H9 (cell line): ENCODE results near the gene SPRR5. TPM values are rescaled to one million over a fixed set of nuclear protein-coding genes. Genes with fewer than 3 reads are reported as not detected.

Experiments
- DNase-seq: peaks from one replicate; pipeline ENCODE4 v3.0.0-alpha.2; 2017
- H2AFZ ChIP-seq: one replicate; pipeline ENCODE4 v1.6.1; 2013; ENCODE audit warnings: mild to moderate bottlenecking, low read length, control low read depth, moderate library complexity
- H2AK5ac ChIP-seq: 2 replicates; pipeline ENCODE4 v1.6.1; 2013; ENCODE audit warnings: low read length, control low read depth, mixed read lengths; ENCODE audit not compliant: insufficient read length
- H2BK120ac ChIP-seq: one replicate; pipeline ENCODE4 v1.6.1; 2013; ENCODE audit warnings: low read depth, mild to moderate bottlenecking, low read length, control low read depth, inconsistent platforms; ENCODE audit not compliant: poor library complexity, severe bottlenecking
- H2BK12ac ChIP-seq: 2 replicates; pipeline ENCODE4 v1.6.1; 2013; ENCODE audit warnings: low read length, control low read depth, mixed read lengths, low read depth; ENCODE audit not compliant: insufficient read length
- H2BK15ac ChIP-seq: 2 replicates; pipeline ENCODE4 v1.6.1; 2013; ENCODE audit warnings: low read depth, low read length, control low read depth
- H2BK20ac ChIP-seq: one replicate; pipeline ENCODE4 v1.6.1; 2013; ENCODE audit warnings: low read depth, mild to moderate bottlenecking, low read length, control low read depth, inconsistent platforms; ENCODE audit not compliant: poor library complexity, severe bottlenecking
- H2BK5ac ChIP-seq: 2 replicates; pipeline ENCODE4 v1.6.1; 2013; ENCODE audit warnings: low read length, control low read depth, mixed read lengths; ENCODE audit not compliant: insufficient read length
- H3K14ac ChIP-seq: 2 replicates; pipeline ENCODE4 v1.6.1; 2013; ENCODE audit warnings: low read length, control low read depth; ENCODE audit not compliant: insufficient read depth
- H3K18ac ChIP-seq: 2 replicates; pipeline ENCODE4 v1.6.1; 2013; ENCODE audit warnings: low read depth, mild to moderate bottlenecking, mixed read lengths, low read length, control low read depth; ENCODE audit not compliant: insufficient read length
- H3K23ac ChIP-seq: 2 replicates; pipeline ENCODE4 v1.6.1; 2013; ENCODE audit warnings: low read length, control low read depth, mixed read lengths, low read depth; ENCODE audit not compliant: insufficient read length
- H3K23me2 ChIP-seq: 2 replicates; pipeline ENCODE4 v1.6.1; 2013; ENCODE audit warnings: low read depth, mild to moderate bottlenecking, mixed read lengths, low read length, control low read depth; ENCODE audit not compliant: insufficient read length, poor library complexity, severe bottlenecking
- H3K27ac ChIP-seq: 2 replicates; pipeline ENCODE4 v1.5.1; 2013; ENCODE audit warnings: low read length, control low read depth, mixed read lengths, low read depth; ENCODE audit not compliant: insufficient read length
- H3K27me3 ChIP-seq: 2 replicates; pipeline ENCODE4 v1.6.1; 2013; ENCODE audit warnings: low read length, control low read depth, inconsistent platforms; ENCODE audit not compliant: insufficient read depth
- H3K4ac ChIP-seq: 2 replicates; pipeline ENCODE4 v1.6.1; 2013; ENCODE audit warnings: low read depth, mild to moderate bottlenecking, control low read depth, inconsistent platforms, low read length, moderate library complexity
- H3K4me1 ChIP-seq: 2 replicates; pipeline ENCODE4 v1.6.1; 2013; ENCODE audit warnings: low read length, control low read depth, inconsistent platforms; ENCODE audit not compliant: insufficient read depth
- H3K4me2 ChIP-seq: 2 replicates; pipeline ENCODE4 v1.6.1; 2013; ENCODE audit warnings: low read length, control low read depth, mixed read lengths; ENCODE audit not compliant: insufficient read length, insufficient read depth
- H3K56ac ChIP-seq: 2 replicates; pipeline ENCODE4 v1.6.1; 2013; ENCODE audit warnings: low read depth, mild to moderate bottlenecking, mixed read lengths, low read length, control low read depth; ENCODE audit not compliant: insufficient read length
- H3K79me1 ChIP-seq: 2 replicates; pipeline ENCODE4 v1.6.1; 2013; ENCODE audit warnings: low read depth, mild to moderate bottlenecking, moderate library complexity, low read length, control low read depth, inconsistent platforms; ENCODE audit not compliant: insufficient read depth, poor library complexity, severe bottlenecking
- H3K79me2 ChIP-seq: 2 replicates; pipeline ENCODE4 v1.6.1; 2013; ENCODE audit warnings: low read length, control low read depth, inconsistent platforms; ENCODE audit not compliant: insufficient read depth
- H3K9ac ChIP-seq: 2 replicates; pipeline ENCODE4 v1.6.1; 2013; ENCODE audit warnings: low read length, control low read depth, mixed read lengths; ENCODE audit not compliant: insufficient read length; ENCODE audit errors: extremely low read depth
- H3K9me3 ChIP-seq: one replicate; pipeline ENCODE4 v1.6.1; 2013; ENCODE audit warnings: low read depth, low read length, inconsistent platforms; ENCODE audit not compliant: control insufficient read depth
- H3T11ph ChIP-seq: one replicate; pipeline ENCODE4 v1.6.1; 2013; ENCODE audit warnings: mild to moderate bottlenecking, low read length, control low read depth, inconsistent platforms
- H4K20me1 ChIP-seq: one replicate; pipeline ENCODE4 v1.6.1; 2013; ENCODE audit not compliant: control insufficient read depth, insufficient read length, insufficient read depth
- H4K5ac ChIP-seq: 2 replicates; pipeline ENCODE4 v1.6.1; 2013; ENCODE audit warnings: low read depth, mild to moderate bottlenecking, mixed read lengths, low read length, control low read depth; ENCODE audit not compliant: insufficient read length
- H4K8ac ChIP-seq: replicated peaks from 2 replicates; pipeline ENCODE4 v1.6.1; 2013; ENCODE audit warnings: low read length, control low read depth, mixed read lengths, low read depth; ENCODE audit not compliant: insufficient read length
- H4K91ac ChIP-seq: 2 replicates; pipeline ENCODE4 v1.6.1; 2013; ENCODE audit warnings: low read depth, mild to moderate bottlenecking, moderate library complexity, mixed read lengths, low read length, control low read depth; ENCODE audit not compliant: insufficient read length
- H3K27ac Mint-ChIP-seq, 3 experiments: 2 replicates in 2 of 3; 3 replicates in 1 of 3; pipeline ENCODE4 v1.8.0; 2020 to 2021; ENCODE audit warnings: mixed read lengths in 3 of 3, mild to moderate bottlenecking in 1 of 3, moderate library complexity in 1 of 3
- H3K27me3 Mint-ChIP-seq: 2 replicates; pipeline ENCODE4 v1.8.0; 2021; ENCODE audit warnings: low read depth, mild to moderate bottlenecking, moderate library complexity, mixed read lengths
- H3K36me3 Mint-ChIP-seq, 3 experiments: 2 replicates in 2 of 3; 3 replicates in 1 of 3; pipeline ENCODE4 v1.8.0; 2020 to 2021; ENCODE audit warnings: low read depth in 3 of 3, mixed read lengths in 3 of 3; ENCODE audit not compliant: insufficient read depth in 1 of 3
- H3K4me1 Mint-ChIP-seq, 2 experiments: 2 replicates each; pipeline ENCODE4 v1.8.0; 2020; ENCODE audit warnings: mixed read lengths in 2 of 2
- H3K4me3 Mint-ChIP-seq, 2 experiments: 2 replicates in 1 of 2; 3 replicates in 1 of 2; pipeline ENCODE4 v1.8.0; 2020 to 2021; ENCODE audit warnings: mild to moderate bottlenecking in 2 of 2, mixed read lengths in 2 of 2, moderate library complexity in 1 of 2
- H3K9me3 Mint-ChIP-seq, 2 experiments: 2 replicates in 1 of 2; 3 replicates in 1 of 2; pipeline ENCODE4 v1.8.0; 2020; ENCODE audit warnings: mild to moderate bottlenecking in 2 of 2, mixed read lengths in 2 of 2, moderate library complexity in 1 of 2
- WGBS: extraction: QIAGEN DNeasy Blood & Tissue Kit; methylation state at CpG from one replicate; pipeline ENCODE4 v1.1.7; 2013; ENCODE audit warnings: missing lambda C conversion rate, low lambda C conversion rate, mixed read lengths; ENCODE audit not compliant: insufficient read length; ENCODE audit errors: extremely low coverage; 5-methylcytosine and 5-hydroxymethylcytosine counted together
- total RNA-seq: library from RNA; stranded (reverse); gene quantifications from 2 replicates; pipeline ENCODE4 v1.2.1, GENCODE V29; 2021
- TF ChIP-seq, protein P1 (sequence below): fragments of 200-600 bp; sonication (generic); conservative IDR thresholded peaks from 3 replicates; pipeline ENCODE4 v1.8.0; 2021; ENCODE audit warnings: antibody characterized with exemption, mild to moderate bottlenecking

The SPRR5 gene
- total RNA-seq, 1 experiment from 2014 or later, result not detected

DNA sequence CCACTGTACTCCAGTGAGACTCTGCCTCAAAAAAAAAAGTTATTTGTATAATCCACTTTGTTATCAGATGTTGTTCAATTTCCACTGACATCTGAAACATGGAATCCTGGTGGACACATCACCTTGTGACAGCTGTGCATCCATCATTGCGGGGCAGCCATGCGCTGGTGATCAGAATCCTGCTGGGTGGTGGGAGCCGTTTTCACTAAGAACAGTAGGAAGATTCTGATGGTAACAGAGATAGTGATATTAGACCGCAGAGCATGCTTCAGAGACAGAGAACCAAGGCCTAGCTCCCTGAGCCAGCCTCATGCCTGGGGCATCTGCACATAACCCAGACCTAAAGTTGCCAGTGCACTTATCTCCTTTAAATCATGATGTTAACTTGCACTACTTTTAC lies 51.5 kb downstream of the SPRR5 start:
- no peaks in the 10 kb centered on the region for H4K20me1 ChIP-seq
- H3K79me1 ChIP-seq, result no peaks in the 10 kb centered on the region
- H2BK12ac ChIP-seq, result no peak overlapping the region
- no peak overlapping the region for H3K4me2 ChIP-seq
- no peak overlapping the region for H4K8ac ChIP-seq
- H3K9me3 ChIP-seq, result no peaks in the 10 kb centered on the region
- no peak overlapping the region for H4K5ac ChIP-seq
- TF ChIP-seq, protein P1, sequence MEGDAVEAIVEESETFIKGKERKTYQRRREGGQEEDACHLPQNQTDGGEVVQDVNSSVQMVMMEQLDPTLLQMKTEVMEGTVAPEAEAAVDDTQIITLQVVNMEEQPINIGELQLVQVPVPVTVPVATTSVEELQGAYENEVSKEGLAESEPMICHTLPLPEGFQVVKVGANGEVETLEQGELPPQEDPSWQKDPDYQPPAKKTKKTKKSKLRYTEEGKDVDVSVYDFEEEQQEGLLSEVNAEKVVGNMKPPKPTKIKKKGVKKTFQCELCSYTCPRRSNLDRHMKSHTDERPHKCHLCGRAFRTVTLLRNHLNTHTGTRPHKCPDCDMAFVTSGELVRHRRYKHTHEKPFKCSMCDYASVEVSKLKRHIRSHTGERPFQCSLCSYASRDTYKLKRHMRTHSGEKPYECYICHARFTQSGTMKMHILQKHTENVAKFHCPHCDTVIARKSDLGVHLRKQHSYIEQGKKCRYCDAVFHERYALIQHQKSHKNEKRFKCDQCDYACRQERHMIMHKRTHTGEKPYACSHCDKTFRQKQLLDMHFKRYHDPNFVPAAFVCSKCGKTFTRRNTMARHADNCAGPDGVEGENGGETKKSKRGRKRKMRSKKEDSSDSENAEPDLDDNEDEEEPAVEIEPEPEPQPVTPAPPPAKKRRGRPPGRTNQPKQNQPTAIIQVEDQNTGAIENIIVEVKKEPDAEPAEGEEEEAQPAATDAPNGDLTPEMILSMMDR, result no peak
- DNase-seq, result no peak
- peaks cover 10 to 19% of the 10 kb centered on the region in 2 experiments for H3K4me1 Mint-ChIP-seq
- H3K27me3 ChIP-seq, result no peaks in the 10 kb centered on the region
- H3T11ph ChIP-seq, result no peak overlapping the region
- no CpG with 5 or more reads among the region's 4 CpGs for WGBS
- no peak overlapping the region for H2BK20ac ChIP-seq
- no peak overlapping the region for H3K18ac ChIP-seq
- H2AK5ac ChIP-seq, result no peak overlapping the region
- H3K9ac ChIP-seq, result no peak overlapping the region
- H3K4me3 Mint-ChIP-seq, result no peak overlapping the region
- no peaks in the 10 kb centered on the region for H3K23me2 ChIP-seq
- H2BK5ac ChIP-seq, result no peak overlapping the region
- peaks cover 12 to 17% of the 10 kb centered on the region in 2 experiments; a peak in 4 of 5 replicates for H3K9me3 Mint-ChIP-seq
- no peak overlapping the region for H4K91ac ChIP-seq
- no peak overlapping the region for H3K4ac ChIP-seq
- H3K79me2 ChIP-seq, result no peaks in the 10 kb centered on the region
- H2AFZ ChIP-seq, result no peak overlapping the region
- no peak overlapping the region for H3K23ac ChIP-seq
- H3K36me3 Mint-ChIP-seq, result peaks cover 0 to 8% (median 0%) of the 10 kb centered on the region in 3 experiments; a peak in 3 of 7 replicates
- no peak overlapping the region for H3K27ac ChIP-seq
- H3K4me1 ChIP-seq, result no peaks in the 10 kb centered on the region; the same call in 1 of the 2 replicates
- no peak overlapping the region for H3K56ac ChIP-seq
- H3K27ac Mint-ChIP-seq, result no peak overlapping the region
- peaks cover 5% of the 10 kb centered on the region; the same call in 1 of the 2 replicates for H3K27me3 Mint-ChIP-seq
- no peak overlapping the region for H3K14ac ChIP-seq
- H2BK15ac ChIP-seq, result no peak overlapping the region
- no peak overlapping the region for H2BK120ac ChIP-seq

Other genes with a start within 250 kb of the SPRR5 start
- not detected in 2 replicates for gene LCE2A, start 248.9 kb upstream of the SPRR5 start, total RNA-seq
- not detected in 2 replicates for gene LCE4A, start 239.0 kb upstream of the SPRR5 start, total RNA-seq
- gene KPRP, start 189.2 kb upstream of the SPRR5 start, total RNA-seq, result not detected in 2 replicates
- gene LCE1F, start 172.1 kb upstream of the SPRR5 start, total RNA-seq, result not detected in 2 replicates
- not detected in 2 replicates for gene LCE1E, start 160.9 kb upstream of the SPRR5 start, total RNA-seq
- gene LCE1D, start 150.5 kb upstream of the SPRR5 start, total RNA-seq, result not detected in 2 replicates
- gene LCE1C, start 140.6 kb upstream of the SPRR5 start, total RNA-seq, result not detected in 2 replicates
- not detected in 2 replicates for gene LCE1B, start 135.2 kb upstream of the SPRR5 start, total RNA-seq
- gene LCE1A, start 119.7 kb upstream of the SPRR5 start, total RNA-seq, result not detected in 2 replicates
- not detected in 2 replicates for gene LCE6A, start 104.3 kb upstream of the SPRR5 start, total RNA-seq
- gene LCE7A, start 87.2 kb upstream of the SPRR5 start, total RNA-seq, result not detected in 2 replicates
- gene SMCP, start 68.9 kb upstream of the SPRR5 start, total RNA-seq, result not detected in 2 replicates
- not detected in 2 replicates for gene IVL, start 38.7 kb upstream of the SPRR5 start, total RNA-seq
- not detected in 2 replicates for gene SPRR4, start 23.4 kb downstream of the SPRR5 start, total RNA-seq
- not detected in 2 replicates for gene SPRR1A, start 36.9 kb downstream of the SPRR5 start, total RNA-seq
- gene SPRR3, start 54.5 kb downstream of the SPRR5 start, total RNA-seq, result not detected in 2 replicates
- not detected in 2 replicates for gene SPRR1B, start 84.0 kb downstream of the SPRR5 start, total RNA-seq
- gene SPRR2D, start 93.9 kb downstream of the SPRR5 start, total RNA-seq, result not detected in 2 replicates
- gene SPRR2A, start 110.3 kb downstream of the SPRR5 start, total RNA-seq, result not detected in 2 replicates
- not detected in 2 replicates for gene SPRR2B, start 124.4 kb downstream of the SPRR5 start, total RNA-seq
- not detected in 2 replicates for gene SPRR2E, start 147.3 kb downstream of the SPRR5 start, total RNA-seq
- gene SPRR2F, start 166.3 kb downstream of the SPRR5 start, total RNA-seq, result not detected in 2 replicates
- gene SPRR2G, start 203.7 kb downstream of the SPRR5 start, total RNA-seq, result not detected in 2 replicates